PFSK-1 (cell line): ENCODE measurements around the gene GATB.

Experiments used
- FOXP2 ChIP-seq: optimal IDR thresholded peaks from 2 replicates; pipeline ENCODE3; 2011; ENCODE audit warnings: borderline replicate concordance, control low read depth, inconsistent platforms; ENCODE audit not compliant: insufficient read depth; ENCODE audit errors: extremely low read length, extremely low read depth
- POLR2AphosphoS5 ChIP-seq: IDR thresholded peaks from 2 replicates; pipeline ENCODE4 v1.6.1; 2012; ENCODE audit warnings: low read depth, mild to moderate bottlenecking, control low read depth, low read length, moderate library complexity
- SIN3A ChIP-seq: IDR thresholded peaks from 2 replicates; pipeline ENCODE4 v1.6.1; 2012; ENCODE audit warnings: mild to moderate bottlenecking, low read length, moderate library complexity, borderline replicate concordance; ENCODE audit not compliant: insufficient read depth
- TAF1 ChIP-seq: IDR thresholded peaks from 2 replicates; pipeline ENCODE4 v1.6.1; 2012; ENCODE audit warnings: low read length, control low read depth, borderline replicate concordance; ENCODE audit not compliant: insufficient read depth
- TF ChIP-seq, protein P1 (sequence below), 2 experiments: IDR thresholded peaks; 2 replicates each; pipeline versions ENCODE4 v1.6.1 to v1.8.0; 2011 to 2012; ENCODE audit warnings: low read depth in 2 of 2, low read length in 2 of 2, control low read depth in 1 of 2, inconsistent platforms in 1 of 2, mild to moderate bottlenecking in 1 of 2, moderate library complexity in 1 of 2; ENCODE audit not compliant: insufficient read depth in 1 of 2

GATB gene

DNA sequence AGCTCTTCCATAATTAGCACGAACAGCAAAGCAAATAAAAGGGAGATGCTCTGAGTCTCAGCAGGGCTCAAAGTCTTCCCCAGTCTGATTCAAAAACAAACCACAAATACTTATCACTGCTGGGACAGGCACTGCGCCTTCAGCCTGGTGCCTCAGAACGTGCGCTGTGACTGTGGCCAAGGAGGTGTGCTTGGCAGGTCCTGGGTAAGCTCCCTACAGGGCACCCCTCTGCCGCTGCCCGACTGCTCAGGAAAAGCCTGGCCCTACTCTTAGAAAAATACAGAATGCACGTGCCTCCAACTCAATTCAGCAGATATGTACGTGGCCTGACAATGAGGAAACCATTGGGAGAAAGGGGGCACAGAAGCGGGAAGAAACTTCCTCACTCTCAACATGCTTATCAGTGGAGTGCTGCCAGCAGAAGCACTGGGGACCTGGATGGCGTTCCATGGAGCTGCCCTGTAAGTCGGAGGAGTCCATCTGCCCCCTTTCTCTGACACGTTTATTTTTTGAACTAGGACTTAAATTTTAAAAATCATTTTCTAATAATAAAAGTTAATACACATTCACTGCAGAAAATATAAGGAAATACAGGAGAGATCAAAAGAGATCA, 86.8 kb downstream of the GATB start:
- TF ChIP-seq SIN3A (no peak), POLR2AphosphoS5 (no peak), FOXP2 (no peak), TAF1 (no peak)
- TF ChIP-seq, protein P1, sequence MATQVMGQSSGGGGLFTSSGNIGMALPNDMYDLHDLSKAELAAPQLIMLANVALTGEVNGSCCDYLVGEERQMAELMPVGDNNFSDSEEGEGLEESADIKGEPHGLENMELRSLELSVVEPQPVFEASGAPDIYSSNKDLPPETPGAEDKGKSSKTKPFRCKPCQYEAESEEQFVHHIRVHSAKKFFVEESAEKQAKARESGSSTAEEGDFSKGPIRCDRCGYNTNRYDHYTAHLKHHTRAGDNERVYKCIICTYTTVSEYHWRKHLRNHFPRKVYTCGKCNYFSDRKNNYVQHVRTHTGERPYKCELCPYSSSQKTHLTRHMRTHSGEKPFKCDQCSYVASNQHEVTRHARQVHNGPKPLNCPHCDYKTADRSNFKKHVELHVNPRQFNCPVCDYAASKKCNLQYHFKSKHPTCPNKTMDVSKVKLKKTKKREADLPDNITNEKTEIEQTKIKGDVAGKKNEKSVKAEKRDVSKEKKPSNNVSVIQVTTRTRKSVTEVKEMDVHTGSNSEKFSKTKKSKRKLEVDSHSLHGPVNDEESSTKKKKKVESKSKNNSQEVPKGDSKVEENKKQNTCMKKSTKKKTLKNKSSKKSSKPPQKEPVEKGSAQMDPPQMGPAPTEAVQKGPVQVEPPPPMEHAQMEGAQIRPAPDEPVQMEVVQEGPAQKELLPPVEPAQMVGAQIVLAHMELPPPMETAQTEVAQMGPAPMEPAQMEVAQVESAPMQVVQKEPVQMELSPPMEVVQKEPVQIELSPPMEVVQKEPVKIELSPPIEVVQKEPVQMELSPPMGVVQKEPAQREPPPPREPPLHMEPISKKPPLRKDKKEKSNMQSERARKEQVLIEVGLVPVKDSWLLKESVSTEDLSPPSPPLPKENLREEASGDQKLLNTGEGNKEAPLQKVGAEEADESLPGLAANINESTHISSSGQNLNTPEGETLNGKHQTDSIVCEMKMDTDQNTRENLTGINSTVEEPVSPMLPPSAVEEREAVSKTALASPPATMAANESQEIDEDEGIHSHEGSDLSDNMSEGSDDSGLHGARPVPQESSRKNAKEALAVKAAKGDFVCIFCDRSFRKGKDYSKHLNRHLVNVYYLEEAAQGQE (IDR thresholded peaks at IDR 0.05; ENCODE audit: insufficient read depth in 1 of 2, low read depth in 2 of 2, low read length in 2 of 2) = no peak

DNA sequence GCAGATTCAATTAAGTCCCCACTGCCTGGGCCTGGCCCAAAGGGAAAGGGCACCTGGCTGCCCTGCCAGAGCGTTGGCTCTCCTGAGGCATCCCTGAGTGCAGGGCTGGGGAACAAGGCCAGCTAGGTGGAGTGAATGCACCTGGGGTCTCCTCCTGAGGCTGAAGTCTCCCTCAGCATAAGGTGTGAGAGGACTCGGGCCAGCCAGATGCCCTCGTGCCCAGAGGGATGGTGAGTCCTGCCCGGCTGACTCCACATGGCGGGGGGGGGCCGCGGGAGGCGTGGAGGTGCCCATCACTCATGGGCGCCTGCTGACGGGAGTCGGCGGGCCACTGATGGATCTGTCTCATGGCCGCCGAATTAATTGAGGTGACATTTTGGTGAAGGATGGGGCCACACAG, 87.8 kb downstream of the GATB start:
- TF ChIP-seq FOXP2 (no peak), SIN3A (no peak), POLR2AphosphoS5 (no peak), TAF1 (no peak)
- TF ChIP-seq, protein P1 (IDR thresholded peaks at IDR 0.05; ENCODE audit: insufficient read depth in 1 of 2, low read depth in 2 of 2, low read length in 2 of 2) = no peak

DNA sequence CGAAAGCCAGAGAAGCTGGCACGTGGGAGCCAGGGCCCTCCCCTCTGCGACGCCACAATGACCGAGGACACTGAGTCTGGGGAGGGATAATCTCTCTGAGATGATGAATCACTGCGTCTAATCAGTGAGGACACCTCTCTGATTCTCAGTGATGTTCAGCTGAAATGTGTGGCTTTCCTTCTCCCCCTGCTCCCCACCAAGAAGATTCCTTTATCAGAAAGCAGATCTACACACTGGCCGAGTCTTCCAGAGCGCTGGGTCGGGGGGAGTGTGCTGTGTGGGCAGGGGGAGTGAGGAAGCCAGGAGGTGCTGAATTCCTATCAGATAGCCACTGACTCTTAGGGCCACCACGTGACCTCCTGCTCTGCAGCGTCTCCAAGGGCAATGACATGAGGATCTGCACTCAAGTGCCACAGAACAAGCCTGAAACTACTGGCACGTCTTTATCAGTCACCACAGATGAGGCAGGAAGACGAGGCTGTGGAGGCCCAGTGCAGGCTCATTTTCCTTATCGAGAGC, 89.2 kb downstream of the GATB start:
- TF ChIP-seq POLR2AphosphoS5 (no peak), SIN3A (no peak), FOXP2 (no peak), TAF1 (no peak)
- TF ChIP-seq, protein P1 (IDR thresholded peaks at IDR 0.05; ENCODE audit: insufficient read depth in 1 of 2, low read depth in 2 of 2, low read length in 2 of 2) = no peak

DNA sequence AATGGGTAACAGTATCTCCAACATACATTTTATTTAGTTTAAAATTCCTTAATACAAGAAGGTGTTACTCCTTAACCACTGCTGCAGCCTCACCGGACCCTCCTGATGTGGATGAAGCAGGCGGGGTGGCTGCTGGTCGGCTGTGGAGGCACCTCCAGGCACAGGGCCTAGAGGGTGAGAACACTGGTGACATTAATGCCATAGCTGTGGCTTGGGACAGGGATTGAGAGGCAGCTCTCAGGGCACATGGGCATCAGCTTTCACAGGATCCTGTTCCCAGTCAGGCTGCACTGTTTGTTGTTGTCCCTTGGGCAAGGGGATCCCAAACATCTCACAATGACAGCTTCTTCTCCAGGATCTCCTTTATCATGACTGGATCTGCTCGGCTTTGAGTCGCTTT, 90.0 kb downstream of the GATB start:
- TF ChIP-seq, protein P1 (IDR thresholded peaks at IDR 0.05; ENCODE audit: insufficient read depth in 1 of 2, low read depth in 2 of 2, low read length in 2 of 2) = no peak
- TF ChIP-seq FOXP2 (no peak), POLR2AphosphoS5 (no peak), SIN3A (no peak)
